Measurements from ENCODE around the gene RNLS.
A peak's percentile ranks its signal among the peaks of the same experiment; 100 is the strongest.

The RNLS gene

DNA sequence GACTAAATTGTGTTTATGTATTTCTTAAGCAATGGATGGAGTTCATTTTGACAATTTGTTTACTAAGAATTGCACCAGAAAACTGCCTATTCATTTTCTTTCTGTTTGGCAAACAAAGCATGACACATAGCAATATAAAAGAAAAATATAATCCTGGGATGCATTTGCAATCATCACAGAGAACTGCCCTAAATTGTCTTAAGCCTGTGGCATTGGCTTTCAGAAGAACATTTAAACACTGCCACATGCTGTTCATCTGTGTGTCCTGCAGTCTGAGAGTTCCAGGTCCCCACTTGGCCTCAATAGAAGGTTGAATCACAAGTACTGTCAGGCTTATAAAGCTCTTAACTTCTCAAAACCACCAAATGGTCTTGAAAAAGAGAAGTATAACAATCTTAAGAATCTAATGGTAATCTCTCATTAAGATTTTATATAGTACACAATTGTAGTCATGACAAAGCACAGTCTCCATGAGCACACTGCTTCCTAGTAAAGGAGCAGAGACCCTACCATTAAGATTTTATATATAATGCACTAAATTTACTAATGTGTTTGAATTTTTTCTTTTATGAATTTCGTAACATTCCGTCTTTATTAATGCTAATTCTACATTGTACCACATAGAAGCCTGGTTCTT, 29.9 kb downstream of the RNLS start:
- H3K36me3 ChIP-seq: no peaks in the 10 kb centered on the region
- no peaks in the 10 kb centered on the region for H3K9me3 ChIP-seq (ENCODE audit: severe bottlenecking)
- peak; percentile 34 for DNase-seq
- no peak overlapping the region for H3K27ac ChIP-seq
- no peaks in the 10 kb centered on the region for H3K27me3 ChIP-seq (ENCODE audit: insufficient read depth, low read depth, severe bottlenecking)
- peak; percentile 73 for TF ChIP-seq CTCF (IDR thresholded peaks at IDR 0.05; ENCODE audit: low read depth, low read length)
- no peak overlapping the region for H3K4me3 ChIP-seq (ENCODE audit: low read depth, low read length)

DNA sequence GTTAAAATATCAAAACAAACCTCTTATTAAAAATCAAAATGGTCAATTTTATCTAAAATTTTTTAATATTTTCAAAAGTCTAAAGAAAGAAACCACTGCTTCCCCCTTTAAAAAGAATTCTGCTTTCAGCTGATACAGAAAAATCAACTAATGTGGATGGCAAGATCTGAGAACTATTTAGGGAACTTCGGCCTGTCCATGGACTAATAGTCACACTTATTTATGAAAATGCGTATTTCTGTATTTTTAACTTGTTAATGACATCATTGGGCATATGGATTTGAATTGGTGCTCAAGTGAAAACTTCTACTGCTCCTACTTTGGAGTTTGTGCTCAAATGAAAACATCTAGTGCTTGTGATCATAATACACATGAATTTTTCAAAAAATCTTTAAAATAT, 31.9 kb downstream of the RNLS start:
- DNase-seq: no peak

DNA sequence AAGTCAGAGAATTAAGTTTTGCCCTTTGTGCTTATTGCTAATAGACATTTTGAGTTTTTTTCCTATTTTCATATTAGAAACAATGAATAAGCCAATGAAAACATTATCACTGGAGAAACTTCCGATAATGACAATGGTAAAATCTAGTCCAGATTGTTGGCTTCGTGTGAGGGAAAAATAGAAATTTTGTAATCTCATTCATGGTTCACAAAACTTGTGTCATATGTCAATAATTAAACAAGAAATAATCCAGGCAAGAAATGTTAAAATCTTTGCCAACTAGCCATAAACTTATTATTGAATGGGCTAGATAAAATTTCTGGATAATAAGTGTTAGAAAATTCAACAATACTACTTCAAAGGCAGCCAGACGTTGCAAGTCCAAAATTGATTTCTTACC, 36.6 kb downstream of the RNLS start:
- no peaks in the 10 kb centered on the region for H3K27me3 ChIP-seq (ENCODE audit: insufficient read depth, low read depth, severe bottlenecking)
- DNase-seq: no peak
- no peak overlapping the region for H3K27ac ChIP-seq
- no peaks in the 10 kb centered on the region for H3K36me3 ChIP-seq
- H3K4me3 ChIP-seq (ENCODE audit: low read depth, low read length): no peak overlapping the region
- TF ChIP-seq CTCF (IDR thresholded peaks at IDR 0.05; ENCODE audit: low read depth, low read length): no peak
- H3K9me3 ChIP-seq (ENCODE audit: severe bottlenecking): no peaks in the 10 kb centered on the region

More for the DNA sequence above, 31.9 kb downstream of the RNLS start:
- TF ChIP-seq CTCF (IDR thresholded peaks at IDR 0.05; ENCODE audit: low read depth, low read length): no peak
- Histone ChIP-seq H3K27me3 (ENCODE audit: insufficient read depth, low read depth, severe bottlenecking) (no peaks in the 10 kb centered on the region), H3K9me3 (ENCODE audit: severe bottlenecking) (no peaks in the 10 kb centered on the region), H3K36me3 (no peaks in the 10 kb centered on the region), H3K4me3 (ENCODE audit: low read depth, low read length) (no peak overlapping the region), H3K27ac (no peak overlapping the region)

GRCh38 chr10:88545359-88545758, 37.8 kb downstream of the RNLS start:
- H3K4me3 ChIP-seq (ENCODE audit: low read depth, low read length): no peak overlapping the region
- H3K9me3 ChIP-seq (ENCODE audit: severe bottlenecking): no peaks in the 10 kb centered on the region
- no peak for DNase-seq
- no peaks in the 10 kb centered on the region for H3K27me3 ChIP-seq (ENCODE audit: insufficient read depth, low read depth, severe bottlenecking)
- no peak for TF ChIP-seq CTCF (IDR thresholded peaks at IDR 0.05; ENCODE audit: low read depth, low read length)
- H3K27ac ChIP-seq: no peak overlapping the region
- no peaks in the 10 kb centered on the region for H3K36me3 ChIP-seq

GRCh38 chr10:88544140-88544870, 38.8 kb downstream of the RNLS start:
- Histone ChIP-seq H3K9me3 (ENCODE audit: severe bottlenecking) (no peaks in the 10 kb centered on the region), H3K4me3 (ENCODE audit: low read depth, low read length) (no peak overlapping the region), H3K27me3 (ENCODE audit: insufficient read depth, low read depth, severe bottlenecking) (no peaks in the 10 kb centered on the region), H3K36me3 (no peaks in the 10 kb centered on the region), H3K27ac (no peak overlapping the region)
- no peak for DNase-seq
- no peak for TF ChIP-seq CTCF (IDR thresholded peaks at IDR 0.05; ENCODE audit: low read depth, low read length)

All from WERI-Rb-1 (cell line).